Dermis microvascular lymphatic vessel endothelial cell (primary cell): ENCODE data around the gene SRRM2. TPM values are rescaled to one million over a fixed set of nuclear protein-coding genes. Genes with fewer than 3 reads are reported as not detected.

ENCODE experiments used
- DNase-seq, 2 donors: peaks; one replicate each; pipeline versions ENCODE4 v3.0.0 to v3.0.0-alpha.2; 2010; ENCODE audit warnings: low read depth in 2 of 2
- total RNA-seq: library from RNA; depleted of rRNA; stranded (reverse); fragments of >200 nt; gene quantifications from 2 replicates; pipeline ENCODE4 v1.2.1, GENCODE V29; 2014

SRRM2 gene
- total RNA-seq, result 23.0 and 48.4 TPM in 2 replicates

DNA sequence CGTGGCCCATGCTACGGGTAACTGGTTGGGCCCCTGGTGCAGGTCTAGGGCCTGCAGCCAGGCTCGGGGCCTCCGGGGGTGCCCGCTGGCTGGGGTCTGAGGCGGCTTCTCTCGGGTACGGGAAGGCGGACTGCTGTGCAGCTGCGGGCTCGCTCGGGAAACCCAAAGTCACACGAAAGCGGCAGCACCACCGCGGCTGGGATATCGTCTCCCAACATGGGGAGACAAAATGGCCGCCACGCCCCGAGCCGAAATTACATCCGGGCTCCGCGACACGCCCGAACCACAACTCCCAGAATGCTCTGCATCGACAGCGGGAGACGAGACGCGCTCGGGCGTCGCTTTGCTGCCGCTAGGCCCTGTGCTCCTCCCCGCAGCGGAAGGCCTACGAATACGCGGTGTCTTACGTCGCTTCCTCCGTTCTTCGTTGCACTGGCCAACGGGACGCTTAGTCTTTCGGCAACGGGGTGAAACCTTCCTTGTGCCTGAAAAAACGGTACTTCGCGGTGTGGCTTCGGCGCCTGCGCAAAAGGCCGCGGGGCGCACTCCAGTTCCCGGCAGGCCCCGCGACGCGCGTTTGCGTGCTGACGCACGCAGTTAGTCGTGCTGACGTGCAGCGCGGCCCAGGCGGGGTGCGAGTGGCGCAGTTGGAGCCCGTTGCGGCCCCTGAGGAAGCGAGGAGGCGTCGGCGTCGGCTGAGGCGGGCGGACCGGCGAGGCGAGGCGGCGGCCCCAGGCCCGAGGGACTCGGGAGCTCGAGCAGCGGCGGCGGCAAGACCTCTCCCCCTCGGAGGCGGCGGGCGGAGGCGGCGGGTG, at the start of gene SRRM2:
TSS of gene SRRM2 (plus strand) at position 604 of the 815 bp plus-strand sequence. CDS start 3,727 bp downstream, outside the sequence.
- peak; percentile 91 to 97 for DNase-seq

DNA sequence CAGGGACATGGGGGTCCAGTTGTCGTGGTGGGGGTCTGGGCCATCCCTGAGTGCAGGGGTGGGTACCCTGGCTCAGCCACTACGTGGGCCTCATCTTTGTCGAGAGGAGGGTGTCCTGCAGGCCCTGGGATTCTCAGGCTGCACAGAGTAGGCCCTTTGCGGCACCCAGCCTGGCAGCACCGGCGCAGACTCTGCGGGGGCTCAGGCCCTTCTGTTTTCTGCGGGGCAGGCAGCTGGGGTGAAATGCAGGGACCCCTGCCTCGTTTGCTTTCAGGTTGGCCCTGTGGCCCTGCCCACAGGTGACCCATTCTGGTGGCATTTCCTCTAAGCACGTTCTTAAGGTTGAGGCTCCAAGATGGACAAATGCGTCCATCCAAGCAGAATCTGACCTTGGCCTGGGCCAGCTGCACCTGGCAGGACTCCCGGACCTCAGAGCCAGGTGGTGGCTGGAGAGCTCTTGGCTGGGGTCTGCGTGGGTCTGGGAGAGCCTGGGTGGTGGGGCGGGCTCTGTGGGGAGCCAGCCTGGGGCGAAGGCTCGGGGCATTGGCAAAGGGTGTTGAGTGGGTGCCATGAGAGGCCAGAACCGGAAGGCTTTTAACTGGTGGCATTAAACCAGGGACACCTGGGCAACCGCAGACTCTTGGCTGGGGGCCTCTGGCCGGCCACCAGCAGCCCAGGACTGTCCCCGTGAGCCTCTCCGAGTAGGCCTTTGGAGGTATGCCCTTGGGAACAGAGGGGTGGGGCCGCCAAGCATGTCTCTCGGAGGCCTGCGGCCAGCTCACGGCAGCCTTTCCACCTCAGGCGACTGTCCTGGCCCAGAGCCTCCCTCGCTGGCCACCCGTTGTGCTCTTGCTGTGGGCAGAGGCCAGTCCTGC, 49.3 kb upstream of the SRRM2 start:
- DNase-seq, result no peak

DNA sequence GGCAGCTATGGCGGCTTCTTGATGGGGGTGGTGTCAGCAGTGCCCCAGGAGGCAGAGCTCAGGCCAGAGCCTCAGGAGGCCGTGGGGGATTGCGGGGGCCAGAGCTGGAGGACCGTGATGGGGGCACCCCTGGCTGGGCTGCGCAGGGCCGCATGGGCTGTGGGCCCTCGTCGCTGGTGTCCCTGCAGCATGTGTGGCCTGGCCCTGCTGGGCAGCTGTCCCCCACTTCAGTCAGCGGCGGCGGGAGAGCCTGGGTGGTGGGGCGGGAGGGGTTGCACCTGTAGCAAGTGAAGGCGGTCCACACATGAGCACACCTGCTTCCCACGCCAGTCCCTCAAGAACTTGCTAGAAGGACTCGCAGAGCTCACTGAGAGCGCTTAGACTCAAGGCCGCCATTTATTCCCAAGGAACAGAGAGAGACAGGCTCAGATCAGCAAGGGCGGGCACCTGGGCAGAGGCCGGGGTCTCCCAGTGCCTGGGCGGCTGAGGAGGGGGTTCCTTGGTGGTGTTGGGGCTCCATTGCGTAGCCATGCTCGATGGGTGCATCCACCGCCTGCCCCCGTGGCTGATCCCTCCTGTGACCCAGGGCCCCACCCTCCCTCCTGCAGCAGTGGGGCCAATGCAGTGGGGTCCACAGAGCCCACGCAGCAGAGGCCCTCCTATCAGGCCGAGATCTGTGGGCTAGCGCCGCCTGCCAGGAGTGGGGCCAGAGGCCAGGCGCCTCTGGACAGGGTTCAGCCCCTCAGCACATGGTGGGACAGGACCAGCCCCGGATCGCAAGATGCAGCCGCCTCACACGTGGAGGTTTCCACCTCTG, 48.1 kb upstream of the SRRM2 start:
- no peak for DNase-seq

DNA sequence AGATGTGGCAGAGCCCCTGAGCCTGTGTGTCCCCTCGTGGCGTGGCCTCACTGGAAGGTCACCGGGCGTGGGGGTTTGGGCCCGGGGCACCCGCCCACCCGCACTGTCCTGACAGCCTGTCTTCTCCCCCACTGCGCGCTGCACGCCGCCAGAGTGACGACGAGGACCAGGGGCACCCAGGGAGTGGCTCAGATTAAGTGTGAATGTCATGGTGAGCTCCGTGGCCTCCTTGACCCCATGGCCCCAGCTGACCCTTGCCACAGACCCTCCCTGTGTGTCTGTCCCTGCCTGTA, 47.5 kb upstream of the SRRM2 start:
- no peak for DNase-seq

DNA sequence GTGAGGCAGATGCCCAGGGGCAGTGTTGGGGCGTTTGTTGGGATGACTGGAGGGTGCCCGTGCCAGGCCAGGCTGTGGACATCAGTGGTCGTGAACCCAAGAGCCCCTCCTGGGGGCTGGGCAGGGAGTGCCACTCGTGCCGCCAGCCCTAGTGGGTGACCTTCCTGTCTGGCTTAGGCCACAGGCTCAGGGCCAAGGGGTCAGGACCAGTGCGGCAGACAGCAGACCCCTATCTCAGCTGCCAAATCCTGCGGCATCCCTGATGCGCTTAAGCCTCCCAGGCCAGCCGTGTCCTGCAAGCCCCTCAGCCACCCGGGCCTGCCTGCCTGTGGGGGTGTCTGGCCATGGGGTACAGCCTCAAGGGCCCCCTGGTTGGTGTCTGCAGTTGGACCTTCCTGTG, 47.1 kb upstream of the SRRM2 start:
- DNase-seq, result no peak

DNA sequence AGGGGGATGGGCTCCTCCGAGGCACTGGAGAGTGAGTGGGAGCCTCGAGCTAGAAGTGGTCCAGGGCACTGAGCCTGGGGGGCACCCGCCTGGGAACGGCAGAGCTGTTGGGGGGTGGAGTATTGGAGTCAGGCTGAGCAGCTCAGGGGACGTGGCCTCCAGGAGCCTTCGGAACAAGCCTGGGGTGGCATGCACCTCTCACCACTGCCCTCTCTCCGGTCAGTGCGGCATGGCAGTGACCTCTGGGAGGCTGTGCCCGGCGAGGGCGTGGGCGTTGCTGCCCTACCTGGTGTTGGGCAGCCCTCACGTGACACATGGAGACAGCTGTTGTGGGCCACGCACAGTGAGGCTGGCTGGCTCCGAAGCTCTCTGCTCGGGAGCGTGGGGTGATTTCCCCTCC, 46.4 kb upstream of the SRRM2 start:
- no peak for DNase-seq

DNA sequence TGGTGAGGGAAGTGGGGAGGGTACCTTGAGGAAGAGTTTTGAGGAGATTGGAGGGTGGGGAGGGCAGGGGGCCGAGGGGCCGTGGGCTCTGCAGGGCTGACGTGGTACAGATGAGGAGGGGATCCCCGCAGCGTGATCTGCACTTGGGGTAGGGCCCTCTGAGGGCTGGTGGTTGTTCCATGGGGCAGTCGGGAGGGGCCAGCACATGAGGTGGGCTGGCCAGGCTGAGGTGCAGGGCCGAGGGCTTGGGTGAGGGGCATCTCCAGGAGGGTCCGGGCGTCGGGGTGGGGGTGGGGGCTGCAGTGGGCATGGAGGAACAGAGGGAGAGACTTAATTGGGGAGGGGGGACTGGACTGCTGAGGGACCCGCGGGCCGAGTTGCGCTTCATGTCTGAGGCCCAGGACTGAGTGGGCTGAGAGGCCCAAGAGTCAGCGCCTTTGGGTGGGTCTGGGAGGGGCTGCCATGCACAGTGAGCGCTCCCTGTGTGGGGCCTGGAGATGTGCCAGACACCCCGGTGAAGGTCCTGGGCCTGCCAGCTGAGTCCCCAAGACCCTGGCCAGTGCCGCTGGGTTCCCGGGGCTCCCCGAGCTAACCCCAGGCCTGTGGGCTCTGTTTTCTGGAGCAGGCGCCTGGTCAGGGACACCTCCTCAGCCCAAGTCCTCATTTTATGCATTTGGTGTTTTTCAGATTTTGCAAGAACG, 45.7 kb upstream of the SRRM2 start:
- DNase-seq, result no peak

DNA sequence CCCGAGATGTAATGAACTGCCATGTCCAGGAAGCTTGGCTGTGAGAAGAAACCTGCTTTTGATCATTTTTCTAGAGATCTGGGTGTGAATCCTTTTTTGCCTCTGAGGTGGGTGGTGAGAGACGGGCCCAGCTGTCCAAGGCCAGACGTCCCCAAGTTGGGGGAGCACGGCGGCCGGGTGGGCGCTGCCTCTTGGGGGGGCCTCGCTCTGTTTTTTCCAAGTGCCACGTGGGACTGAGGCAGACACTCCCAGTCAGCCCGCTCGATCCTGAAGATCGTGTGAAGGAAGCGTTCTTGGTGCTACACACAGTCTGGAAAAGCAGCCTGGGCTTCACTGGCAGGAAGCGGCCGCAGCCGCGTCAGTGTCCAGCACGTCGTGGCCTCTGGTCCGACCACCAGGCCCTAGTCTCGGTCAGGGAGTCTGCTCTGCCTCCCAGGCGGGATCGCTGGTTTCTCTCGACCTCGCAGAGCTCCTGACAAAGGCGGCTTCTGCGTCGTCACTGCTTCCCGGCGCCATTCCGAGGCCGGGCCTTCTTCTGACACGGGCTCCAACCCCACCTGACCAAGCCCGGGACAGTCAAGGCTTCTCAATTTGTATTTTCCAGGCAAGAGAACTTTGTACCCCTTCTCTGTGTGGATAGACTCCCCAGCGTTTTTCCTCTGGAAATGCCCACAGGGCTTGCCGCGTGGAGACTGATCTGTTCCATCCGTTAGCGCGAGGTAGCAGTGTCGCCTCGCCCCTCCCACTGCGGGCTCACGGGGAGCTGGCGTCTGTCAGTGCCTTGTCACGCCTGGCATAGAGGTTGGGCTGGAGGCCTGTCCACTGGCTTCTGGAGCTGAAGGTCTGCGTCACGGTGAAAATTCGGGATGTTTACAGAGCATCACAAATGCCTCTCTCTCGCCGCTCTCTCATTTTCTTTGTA, 44.8 kb upstream of the SRRM2 start:
- DNase-seq, result no peak

DNA sequence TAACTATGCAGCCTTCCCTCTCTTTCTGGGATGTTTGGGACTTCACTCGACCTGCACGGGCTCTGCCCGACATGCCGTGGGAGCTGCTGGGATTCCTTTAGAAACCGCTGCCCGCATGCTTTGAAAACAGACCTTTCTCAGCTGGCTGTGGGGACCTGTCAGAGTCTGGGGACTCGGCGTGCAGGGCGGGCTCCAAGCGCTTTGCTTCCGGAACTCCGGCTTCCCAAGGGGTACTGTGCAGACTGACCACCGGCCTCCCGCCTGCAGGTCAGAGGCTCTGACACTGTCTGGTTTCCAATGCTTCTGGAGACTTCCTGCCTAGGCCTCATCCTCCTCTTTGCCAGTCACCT, 44.2 kb upstream of the SRRM2 start:
- no peak for DNase-seq

DNA sequence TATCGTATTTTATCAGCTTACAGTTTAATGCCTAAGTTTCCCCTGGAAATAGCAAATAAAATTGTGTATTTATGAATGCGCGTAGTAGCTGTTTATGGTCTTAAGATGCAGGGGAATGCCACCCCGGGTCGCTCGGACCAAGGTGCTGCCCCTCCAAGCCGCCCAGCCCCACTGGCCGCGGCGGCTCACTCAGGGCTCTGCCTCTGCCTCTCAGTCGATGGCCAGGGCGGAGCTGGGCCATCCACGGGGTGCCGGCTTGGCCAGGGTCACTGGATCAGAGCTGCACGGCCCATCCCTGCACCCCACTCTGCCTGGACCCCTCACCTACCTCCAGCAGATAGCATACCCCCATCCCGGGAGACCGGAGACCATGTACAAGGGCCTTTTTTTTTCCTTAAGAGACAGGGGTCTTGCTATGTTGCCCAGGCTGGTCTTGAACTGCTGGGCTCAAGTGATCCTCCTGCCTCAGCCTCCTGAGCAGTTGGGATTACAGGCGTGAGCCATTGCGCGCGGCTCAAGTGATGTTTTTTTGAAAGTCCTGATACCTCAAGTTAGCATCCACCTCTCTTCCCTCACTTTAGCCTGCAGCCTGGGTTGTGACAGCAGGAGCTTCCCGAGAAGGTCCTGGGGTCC, 43.4 kb upstream of the SRRM2 start:
- DNase-seq, result no peak

DNA sequence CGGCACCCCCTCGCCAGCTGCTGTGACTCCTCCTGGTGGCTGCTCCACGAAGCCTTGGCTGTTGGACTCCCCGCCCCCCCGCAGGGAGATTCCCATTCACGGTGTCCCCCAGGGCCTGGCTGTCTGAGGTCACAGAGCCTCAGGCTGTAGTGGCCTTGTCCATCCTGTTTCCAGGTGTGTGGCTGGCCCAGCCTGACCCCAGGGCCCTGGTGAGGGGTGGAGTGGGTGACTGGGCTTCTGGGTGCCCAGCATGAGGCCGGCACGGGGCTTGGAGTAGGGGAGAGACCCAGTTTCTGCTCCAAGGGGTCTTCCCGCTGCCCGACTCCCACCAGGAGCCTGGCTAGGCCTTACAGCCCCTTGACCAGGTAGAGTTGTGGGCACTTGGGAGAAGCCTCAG, 42.9 kb upstream of the SRRM2 start:
- no peak for DNase-seq

DNA sequence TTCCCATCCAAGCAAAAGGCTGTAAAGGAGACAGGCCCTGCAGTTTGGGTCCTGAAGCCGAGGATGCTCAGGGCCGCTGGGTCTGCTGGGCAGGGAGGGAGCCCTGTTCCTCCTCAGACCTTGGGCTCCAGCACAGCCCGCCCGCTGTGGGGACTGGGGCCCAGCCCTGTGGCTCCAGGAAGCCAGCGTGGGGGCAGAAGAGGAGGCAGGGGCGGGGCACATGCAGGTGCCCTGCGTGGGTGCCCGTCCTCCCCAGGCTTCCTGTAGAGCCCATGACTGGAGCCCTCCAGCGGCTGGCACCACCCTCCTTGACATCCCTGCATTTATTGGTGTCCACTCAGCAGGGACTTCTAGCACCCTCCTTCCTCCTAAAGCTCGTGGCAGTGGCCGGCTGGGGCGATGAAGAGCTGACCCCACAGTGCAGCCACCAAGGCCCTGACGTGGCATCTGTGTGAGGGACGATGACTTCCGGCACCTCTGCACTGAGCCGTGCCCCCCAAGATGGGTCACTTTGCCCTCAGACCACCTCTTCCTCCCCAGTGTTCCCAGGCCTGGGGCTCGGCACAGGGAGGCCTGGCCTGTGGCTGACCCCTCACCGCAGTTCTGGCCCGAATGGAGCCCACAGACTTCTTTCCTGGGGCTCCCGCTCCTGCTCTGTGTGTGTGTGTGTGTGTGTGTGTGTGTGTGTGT, 42.3 kb upstream of the SRRM2 start:
- DNase-seq, result no peak

DNA sequence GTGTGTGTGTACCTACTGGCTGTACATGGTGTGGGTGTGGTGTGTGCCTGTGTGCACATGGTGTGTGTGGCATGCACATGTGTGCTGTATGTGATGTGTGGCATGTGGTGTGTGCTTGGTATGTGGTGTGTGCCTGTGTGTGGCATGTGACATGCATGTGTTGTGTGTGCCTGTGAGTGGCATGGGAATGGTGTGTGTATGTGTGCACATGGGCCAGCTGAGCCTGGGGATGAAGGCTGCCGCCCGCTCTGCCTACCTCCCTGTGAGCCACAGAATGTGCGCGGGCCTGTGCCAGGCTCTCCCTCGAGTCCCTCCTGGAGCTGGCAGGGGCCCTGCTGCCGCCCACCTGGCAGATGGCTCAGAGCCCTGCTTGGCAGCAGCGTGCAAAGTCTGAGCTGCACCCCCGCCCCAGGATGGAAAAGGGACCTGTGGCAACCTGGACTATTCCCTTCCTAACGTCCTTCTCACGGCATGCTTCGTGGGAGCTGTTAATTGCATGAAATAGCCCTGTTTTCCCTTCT, 41.7 kb upstream of the SRRM2 start:
- no peak for DNase-seq

DNA sequence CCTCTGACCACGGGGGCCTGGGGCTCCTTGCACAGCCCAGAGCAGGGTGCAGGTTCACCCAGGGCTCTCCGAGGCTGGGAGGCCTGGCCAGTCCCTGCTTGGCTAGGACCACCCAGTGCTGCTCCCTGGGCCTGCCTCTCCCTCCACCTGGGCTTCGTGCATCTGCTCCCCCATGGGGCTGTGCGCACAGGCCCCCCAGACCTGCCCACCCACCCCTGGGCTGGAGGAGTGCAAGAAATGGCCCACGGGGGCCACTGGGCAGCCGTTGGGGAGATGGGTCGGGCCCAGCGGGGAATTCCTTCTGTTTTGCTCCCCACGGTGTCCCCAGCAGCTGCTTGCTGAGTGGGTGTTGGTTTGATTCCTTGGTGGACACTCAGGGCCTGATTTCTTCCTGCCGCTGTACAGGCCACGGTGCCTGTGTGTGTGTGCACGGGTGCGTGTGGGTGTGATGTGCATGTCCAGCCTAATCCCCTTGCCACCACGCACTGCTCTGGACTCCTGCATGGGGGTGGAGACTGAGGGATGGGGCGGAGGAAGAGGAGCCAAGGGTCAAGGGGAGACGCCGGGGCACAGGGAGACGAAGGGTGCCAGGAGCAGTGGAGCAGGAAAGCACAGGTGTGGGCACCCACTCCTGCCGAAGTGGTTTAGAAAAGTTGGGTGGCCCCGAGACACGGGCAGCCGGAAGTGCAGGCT, 40.9 kb upstream of the SRRM2 start:
- DNase-seq, result no peak

DNA sequence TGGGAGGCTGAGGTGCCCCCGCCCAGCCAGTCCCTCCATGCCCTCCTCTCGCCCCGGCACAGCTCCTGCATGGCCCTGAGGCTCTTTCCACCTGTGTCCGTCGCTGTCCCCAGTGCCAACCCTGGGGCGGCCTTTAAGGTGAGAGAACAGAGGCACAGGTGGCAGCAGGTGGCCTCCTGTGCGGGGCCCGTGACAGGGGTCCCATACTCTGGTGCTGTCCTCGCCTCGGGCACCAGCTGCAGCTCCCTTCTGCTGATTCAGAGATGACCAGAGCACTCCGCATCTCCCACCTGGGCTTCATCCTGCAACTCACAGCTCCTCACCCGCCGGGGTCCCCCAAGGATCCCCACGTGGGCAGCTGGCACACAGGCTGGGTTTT, 40.4 kb upstream of the SRRM2 start:
- no peak for DNase-seq

DNA sequence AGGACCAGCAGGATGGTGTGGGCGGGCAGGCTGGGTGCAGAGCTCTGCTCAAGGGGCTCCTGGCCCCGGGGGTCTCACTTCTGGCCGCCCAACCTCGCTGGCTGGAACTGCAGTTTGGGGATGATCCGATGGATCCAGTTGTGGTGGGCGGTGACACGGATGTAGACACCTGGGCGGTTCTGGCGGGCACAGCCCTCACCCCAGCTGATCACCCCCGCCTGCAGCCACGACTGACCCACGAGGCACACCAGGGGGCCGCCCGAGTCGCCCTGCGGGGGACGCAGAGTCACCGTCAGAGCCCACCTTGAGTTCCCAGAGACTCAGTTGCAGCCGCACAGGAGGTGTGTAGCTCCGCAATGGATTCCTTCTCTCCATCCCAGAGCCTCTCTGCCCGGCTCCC, 39.9 kb upstream of the SRRM2 start:
- no peak for DNase-seq

DNA sequence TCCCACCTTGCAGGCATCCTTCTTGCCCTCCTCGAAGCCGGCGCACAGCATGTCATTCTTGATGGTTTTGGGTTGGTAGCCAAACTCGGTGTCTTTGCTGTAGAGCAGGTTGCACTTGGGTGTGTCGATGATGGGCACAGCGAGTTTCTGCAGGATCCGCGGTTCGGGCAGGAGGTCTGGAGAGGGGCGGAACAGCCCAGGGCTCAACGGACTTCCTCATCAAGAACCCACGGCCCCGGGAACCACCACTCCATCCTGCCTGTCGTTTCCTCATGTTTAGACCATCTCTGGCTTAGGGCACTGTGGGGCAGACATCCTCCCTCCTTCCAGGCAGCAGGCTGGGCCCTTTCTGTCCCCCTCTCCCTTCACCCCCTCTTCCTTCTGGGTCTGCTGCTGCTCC, 38.9 kb upstream of the SRRM2 start:
- DNase-seq, result no peak

DNA sequence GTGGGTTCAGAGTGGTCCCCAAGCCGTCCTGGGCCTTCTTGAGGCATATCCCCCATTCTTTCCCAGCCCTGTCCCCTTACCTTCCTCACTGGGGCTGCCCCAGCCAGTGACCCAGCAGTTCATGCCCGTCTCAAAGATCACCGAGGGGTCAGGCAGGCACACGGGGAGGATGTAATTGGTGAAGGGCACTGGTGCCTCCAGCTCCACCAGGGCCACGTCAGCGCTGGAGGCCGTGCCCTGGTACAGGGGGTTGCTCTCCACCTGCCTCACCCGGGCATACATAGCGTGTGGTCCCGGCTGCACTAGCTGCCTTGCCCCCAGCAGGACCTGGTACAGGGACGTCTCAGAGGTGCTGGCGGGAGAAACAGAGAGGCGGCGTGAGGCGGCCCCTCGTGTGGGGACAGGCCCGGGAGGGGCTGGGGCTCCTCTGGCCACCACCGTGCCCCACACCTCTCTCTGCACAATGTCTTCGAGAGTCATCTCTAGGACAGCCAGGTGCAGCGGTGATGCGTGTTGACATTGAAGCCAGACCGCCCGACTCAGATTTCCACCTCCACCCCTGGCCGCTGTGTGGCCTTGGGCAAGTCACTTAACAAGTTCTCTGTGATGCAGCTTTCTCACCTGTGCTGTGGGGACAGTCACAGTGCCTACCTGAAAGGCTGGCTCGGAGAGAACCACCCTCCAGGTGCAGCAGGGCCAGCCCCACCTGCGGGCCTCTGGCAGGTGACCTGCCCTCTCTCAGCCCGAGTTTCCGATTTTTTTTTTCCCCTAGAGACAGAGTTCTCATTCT, 38.3 kb upstream of the SRRM2 start:
- DNase-seq, result no peak
